BE2C (cell line): ENCODE data around the gene USP34.
"Not testable (repeated sequence)": the region's sequence is repeated elsewhere in the genome, so short reads cannot be mapped to it uniquely, and the experiment has no call there.

Source experiments
- DNase-seq: peaks from one replicate; pipeline ENCODE4 v3.0.0-alpha.2; 2020
- H3K27me3 ChIP-seq: fragments of 250-450 bp; sonication (Bioruptor Pico); 2 replicates; pipeline ENCODE4 v1.5.1; 2020; ENCODE audit warnings: mild to moderate bottlenecking
- H3K36me3 ChIP-seq: fragments of 250-450 bp; sonication (Bioruptor Pico); 2 replicates; pipeline ENCODE4 v1.5.1; 2020; ENCODE audit warnings: mild to moderate bottlenecking
- H3K4me1 ChIP-seq: fragments of 250-450 bp; sonication (Bioruptor Pico); 2 replicates; pipeline ENCODE4 v1.5.1; 2020
- H3K4me3 ChIP-seq: 2 replicates; pipeline ENCODE4 v1.5.1; 2011; ENCODE audit warnings: low read depth, low read length
- H3K9me3 ChIP-seq: fragments of 250-450 bp; sonication (Bioruptor Pico); 2 replicates; pipeline ENCODE4 v1.5.1; 2020
- CTCF ChIP-seq: IDR thresholded peaks from 2 replicates; pipeline ENCODE4 v1.5.1; 2012; ENCODE audit warnings: mild to moderate bottlenecking, low read depth, low read length

USP34 gene

GRCh38 chr2:61461404-61461803 is 9.5 kb downstream of the USP34 start:
- no peaks in the 10 kb centered on the region for H3K9me3 ChIP-seq
- DNase-seq, result no peak
- H3K36me3 ChIP-seq, result no peaks in the 10 kb centered on the region
- no peaks in the 10 kb centered on the region for H3K27me3 ChIP-seq
- H3K4me3 ChIP-seq, result no peak overlapping the region
- no peak for TF ChIP-seq CTCF
- H3K4me1 ChIP-seq, result no peaks in the 10 kb centered on the region

GRCh38 chr2:61460163-61460562 is 10.7 kb downstream of the USP34 start:
- TF ChIP-seq CTCF, result no peak
- no peaks in the 10 kb centered on the region for H3K9me3 ChIP-seq
- no peak for DNase-seq
- no peaks in the 10 kb centered on the region for H3K27me3 ChIP-seq
- H3K4me1 ChIP-seq, result no peaks in the 10 kb centered on the region
- H3K4me3 ChIP-seq, result no peak overlapping the region
- no peaks in the 10 kb centered on the region for H3K36me3 ChIP-seq

- no peak for DNase-seq
- Histone ChIP-seq H3K4me1 (no peaks in the 10 kb centered on the region), H3K27me3 (no peaks in the 10 kb centered on the region), H3K36me3 (no peaks in the 10 kb centered on the region), H3K9me3 (no peaks in the 10 kb centered on the region), H3K4me3 (no peak overlapping the region)
- TF ChIP-seq CTCF, result no peak
These were observed 14.0 kb downstream of the USP34 start for GRCh38 chr2:61456746-61457420.

DNA sequence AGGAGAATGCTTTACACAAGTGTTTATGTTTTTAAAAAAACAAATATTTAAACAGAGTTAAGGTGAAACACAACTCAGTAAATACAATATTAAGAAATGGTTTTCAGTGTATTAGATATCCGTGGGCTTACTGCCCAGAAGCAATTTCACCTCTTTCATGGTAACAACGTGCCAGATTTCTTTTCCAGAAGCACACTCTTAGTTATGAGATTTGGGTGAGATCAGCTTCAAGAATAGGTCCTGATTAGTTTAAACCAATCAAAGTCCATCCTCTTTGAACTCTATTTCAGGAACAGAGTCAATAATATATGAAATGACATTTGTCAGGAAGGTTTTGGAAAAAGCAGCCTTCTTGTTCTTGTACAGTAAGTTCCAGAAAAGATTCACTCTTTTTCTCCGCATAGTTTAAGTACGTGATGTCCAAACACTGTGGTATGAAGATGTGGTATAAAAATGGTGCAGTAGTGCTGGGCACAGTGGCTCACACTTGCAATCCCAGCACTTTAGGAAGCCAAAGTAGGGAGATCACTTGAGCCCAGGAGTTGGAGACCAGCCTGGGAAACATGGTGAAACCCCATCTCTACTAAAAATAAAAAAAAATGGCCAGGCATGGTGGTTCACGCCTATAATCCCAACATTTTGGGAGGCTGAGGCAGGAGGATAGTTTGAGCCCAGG is 14.7 kb downstream of the USP34 start:
- TF ChIP-seq CTCF, result no peak
- no peak for DNase-seq
- no peaks in the 10 kb centered on the region for H3K27me3 ChIP-seq
- no peak overlapping the region for H3K4me3 ChIP-seq
- H3K4me1 ChIP-seq, result no peaks in the 10 kb centered on the region
- no peaks in the 10 kb centered on the region for H3K9me3 ChIP-seq
- no peaks in the 10 kb centered on the region for H3K36me3 ChIP-seq

GRCh38 chr2:61454972-61455371 is 15.9 kb downstream of the USP34 start:
- not testable (repeated sequence) for DNase-seq, H3K4me1 ChIP-seq

GRCh38 chr2:61454383-61454782 is 16.5 kb downstream of the USP34 start:
- Histone ChIP-seq H3K9me3 (no peaks in the 10 kb centered on the region), H3K36me3 (no peaks in the 10 kb centered on the region), H3K4me3 (no peak overlapping the region), H3K27me3 (no peaks in the 10 kb centered on the region), H3K4me1 (no peaks in the 10 kb centered on the region)
- DNase-seq, result no peak
- TF ChIP-seq CTCF, result no peak

More at GRCh38 chr2:61454972-61455371, 15.9 kb downstream of the USP34 start:
- H3K27me3 ChIP-seq, H3K36me3 ChIP-seq, H3K4me3 ChIP-seq, H3K9me3 ChIP-seq: not testable (repeated sequence)
